ENCODE measurements around the gene DARS1.

The DARS1 gene

DNA sequence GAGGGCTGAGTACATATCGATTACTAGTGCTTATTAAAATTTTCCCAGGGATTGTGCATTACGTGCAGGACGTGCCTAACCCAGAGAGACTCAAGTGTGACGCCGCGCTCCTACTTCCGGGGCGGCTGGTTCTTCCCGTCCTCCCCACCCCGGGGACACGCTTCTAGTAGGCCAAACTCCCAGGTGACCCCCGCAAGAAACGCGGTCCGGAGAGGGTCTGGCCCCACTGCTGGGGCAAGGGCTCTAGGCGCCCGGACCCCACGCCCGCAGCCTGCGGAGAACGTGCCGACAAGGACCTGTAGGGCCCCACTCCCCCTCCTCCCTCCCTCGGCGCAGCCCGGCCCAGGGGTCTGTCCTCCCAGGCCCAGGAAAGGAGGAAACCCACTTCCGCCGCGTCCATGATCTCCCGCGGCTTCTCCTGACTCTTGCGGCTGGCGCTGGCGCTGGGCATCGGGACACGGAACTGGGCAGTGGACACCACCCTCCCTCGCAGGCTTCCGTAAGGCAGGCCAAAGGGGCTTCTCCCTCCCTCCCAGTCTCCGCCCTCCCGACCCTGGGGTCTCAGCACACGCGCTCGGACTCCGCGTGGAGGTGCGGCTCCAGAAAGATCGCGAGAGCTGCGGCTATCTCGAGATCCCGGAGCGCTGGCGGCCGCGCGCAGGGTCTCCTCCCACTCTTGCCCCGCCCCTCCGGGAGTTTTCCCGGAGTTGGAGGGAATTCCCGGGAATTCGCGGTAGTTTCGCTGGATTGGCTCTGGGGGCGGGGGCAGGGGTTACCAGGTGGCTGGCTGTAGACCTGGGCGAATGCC, at the start of gene DARS1:
DARS1 (minus strand) TSS at position 609 of the 808 bp plus-strand sequence; CDS start at position 451, 158 bp downstream.
- Histone ChIP-seq H3K4me3 (ENCODE audit: low read depth in 1 of 2, low read length in 1 of 2) (peak within 1 kb of the TSS; percentile 94 to 97), H3K4me1 (ENCODE audit: control insufficient read depth in 1 of 2, insufficient read depth in 1 of 2, low read depth in 1 of 2, low read length in 1 of 2) (peaks cover 45 to 46% of the 10 kb centered on the region in 2 experiments), H3K27me3 (no peaks in the 10 kb centered on the region), H3K27ac (peak within 1 kb of the TSS; percentile 97), H3K9me3 (no peaks in the 10 kb centered on the region), H3K36me3 (no peaks in the 10 kb centered on the region)
- TF ChIP-seq, protein P1, sequence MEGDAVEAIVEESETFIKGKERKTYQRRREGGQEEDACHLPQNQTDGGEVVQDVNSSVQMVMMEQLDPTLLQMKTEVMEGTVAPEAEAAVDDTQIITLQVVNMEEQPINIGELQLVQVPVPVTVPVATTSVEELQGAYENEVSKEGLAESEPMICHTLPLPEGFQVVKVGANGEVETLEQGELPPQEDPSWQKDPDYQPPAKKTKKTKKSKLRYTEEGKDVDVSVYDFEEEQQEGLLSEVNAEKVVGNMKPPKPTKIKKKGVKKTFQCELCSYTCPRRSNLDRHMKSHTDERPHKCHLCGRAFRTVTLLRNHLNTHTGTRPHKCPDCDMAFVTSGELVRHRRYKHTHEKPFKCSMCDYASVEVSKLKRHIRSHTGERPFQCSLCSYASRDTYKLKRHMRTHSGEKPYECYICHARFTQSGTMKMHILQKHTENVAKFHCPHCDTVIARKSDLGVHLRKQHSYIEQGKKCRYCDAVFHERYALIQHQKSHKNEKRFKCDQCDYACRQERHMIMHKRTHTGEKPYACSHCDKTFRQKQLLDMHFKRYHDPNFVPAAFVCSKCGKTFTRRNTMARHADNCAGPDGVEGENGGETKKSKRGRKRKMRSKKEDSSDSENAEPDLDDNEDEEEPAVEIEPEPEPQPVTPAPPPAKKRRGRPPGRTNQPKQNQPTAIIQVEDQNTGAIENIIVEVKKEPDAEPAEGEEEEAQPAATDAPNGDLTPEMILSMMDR (IDR thresholded peaks at IDR 0.05), result no peak

DNA sequence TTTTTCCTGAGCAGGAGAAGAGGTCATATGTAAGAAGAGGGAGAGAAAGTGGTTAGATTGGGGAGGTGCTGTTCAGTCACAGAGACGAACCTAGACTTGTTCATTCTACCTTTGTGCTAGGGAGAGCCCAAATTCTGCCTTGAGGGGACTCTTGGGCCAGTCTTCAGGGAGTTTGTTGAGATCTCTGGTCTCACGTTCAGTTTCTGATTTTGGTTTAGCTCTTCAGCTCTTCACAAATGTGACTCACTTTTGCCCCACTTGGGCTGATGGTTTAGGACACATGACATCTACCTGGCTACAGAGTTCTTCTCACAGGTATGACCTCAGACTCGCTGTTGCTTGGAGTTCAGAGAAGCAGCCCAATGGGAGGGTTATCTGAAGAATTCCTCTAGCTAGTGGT, 49.2 kb upstream of the DARS1 start:
- Histone ChIP-seq H3K4me3 (ENCODE audit: low read depth in 1 of 2, low read length in 1 of 2) (no peak overlapping the region), H3K4me1 (ENCODE audit: control insufficient read depth in 1 of 2, insufficient read depth in 1 of 2, low read depth in 1 of 2, low read length in 1 of 2) (peaks cover 3 to 16% of the 10 kb centered on the region in 2 experiments), H3K27ac (no peak overlapping the region), H3K27me3 (no peaks in the 10 kb centered on the region), H3K36me3 (no peaks in the 10 kb centered on the region), H3K9me3 (no peaks in the 10 kb centered on the region)
- TF ChIP-seq, protein P1 (IDR thresholded peaks at IDR 0.05), result no peak

DNA sequence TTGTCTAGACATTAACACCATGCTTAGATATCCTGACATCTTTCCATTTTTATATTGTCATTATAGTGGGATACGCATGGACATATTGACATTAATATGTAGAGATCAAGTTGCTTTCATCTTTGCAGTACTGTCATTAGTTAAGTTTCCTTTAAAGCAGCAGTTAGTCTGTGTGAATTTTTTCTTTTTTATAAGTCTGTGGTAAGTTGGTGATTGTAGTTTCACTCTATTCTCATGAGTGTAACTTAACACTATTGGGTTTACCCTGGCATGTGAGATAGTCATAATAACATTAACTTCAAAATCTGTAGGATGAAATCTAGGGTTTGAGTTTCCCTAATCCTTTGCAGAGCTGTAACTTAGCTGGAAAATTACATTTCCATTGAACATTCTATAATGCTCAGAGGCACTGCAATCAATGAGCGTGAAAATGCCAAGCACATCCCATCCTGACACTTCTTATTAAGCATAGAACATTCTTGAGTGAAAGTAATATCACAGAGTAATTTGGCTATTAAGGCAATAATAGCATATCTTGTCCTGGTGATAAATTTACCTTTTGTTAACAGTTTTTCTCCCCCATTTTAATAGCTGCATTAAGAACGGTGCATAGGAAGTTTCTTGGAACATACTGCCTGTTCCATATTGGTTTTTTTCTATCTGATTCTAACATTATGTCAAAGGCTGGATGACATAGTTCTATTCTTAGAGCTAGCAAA, 47.5 kb upstream of the DARS1 start:
- Histone ChIP-seq H3K27me3 (no peaks in the 10 kb centered on the region), H3K9me3 (no peaks in the 10 kb centered on the region), H3K36me3 (no peaks in the 10 kb centered on the region), H3K4me1 (ENCODE audit: control insufficient read depth in 1 of 2, insufficient read depth in 1 of 2, low read depth in 1 of 2, low read length in 1 of 2) (peaks cover 3 to 16% of the 10 kb centered on the region in 2 experiments), H3K4me3 (ENCODE audit: low read depth in 1 of 2, low read length in 1 of 2) (no peak overlapping the region), H3K27ac (no peak overlapping the region)
- TF ChIP-seq, protein P1 (IDR thresholded peaks at IDR 0.05), result no peak

- H3K27ac ChIP-seq, result no peak overlapping the region
- H3K9me3 ChIP-seq, result no peaks in the 10 kb centered on the region
- TF ChIP-seq, protein P1 (IDR thresholded peaks at IDR 0.05), result no peak
- no peaks in the 10 kb centered on the region for H3K27me3 ChIP-seq
- peaks cover 3 to 16% of the 10 kb centered on the region in 2 experiments for H3K4me1 ChIP-seq (ENCODE audit: control insufficient read depth in 1 of 2, insufficient read depth in 1 of 2, low read depth in 1 of 2, low read length in 1 of 2)
- no peak overlapping the region for H3K4me3 ChIP-seq (ENCODE audit: low read depth in 1 of 2, low read length in 1 of 2)
- no peaks in the 10 kb centered on the region for H3K36me3 ChIP-seq
Measured at GRCh38 chr2:136032192-136032591, 46.8 kb upstream of the DARS1 start.

DNA sequence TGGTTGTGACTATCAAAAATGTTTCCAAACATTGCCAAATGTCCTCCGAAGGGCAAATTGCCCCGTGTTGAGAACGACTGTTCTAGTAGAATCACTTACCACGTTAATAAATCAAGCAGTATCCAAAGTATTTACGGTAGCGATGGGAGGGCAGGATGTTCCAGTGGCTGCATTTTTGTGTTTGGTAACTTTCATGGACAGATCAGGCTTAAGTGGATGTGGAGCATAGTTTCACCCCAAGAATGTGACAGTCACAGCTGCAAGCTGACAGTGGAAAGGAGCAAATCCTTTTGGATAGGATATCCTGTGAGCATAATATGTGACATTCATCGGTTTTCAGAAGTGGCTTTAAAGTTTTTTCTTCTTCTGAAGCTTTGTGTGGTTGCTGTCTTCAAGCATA, 46.3 kb upstream of the DARS1 start:
- Histone ChIP-seq H3K36me3 (no peaks in the 10 kb centered on the region), H3K4me1 (ENCODE audit: control insufficient read depth in 1 of 2, insufficient read depth in 1 of 2, low read depth in 1 of 2, low read length in 1 of 2) (peaks cover 2 to 14% of the 10 kb centered on the region in 2 experiments), H3K27ac (no peak overlapping the region), H3K4me3 (ENCODE audit: low read depth in 1 of 2, low read length in 1 of 2) (no peak overlapping the region), H3K27me3 (no peaks in the 10 kb centered on the region), H3K9me3 (no peaks in the 10 kb centered on the region)
- TF ChIP-seq, protein P1 (IDR thresholded peaks at IDR 0.05), result no peak

All from neutrophil (primary cell).